Raji (cell line): ENCODE data around the gene FBXO36.

ENCODE experiments used
- POLR2A ChIP-seq: IDR thresholded peaks from 2 replicates; pipeline ENCODE4 v1.6.1; 2011; ENCODE audit warnings: low read depth, low read length, control low read depth; ENCODE audit not compliant: insufficient read depth

The FBXO36 gene

GRCh38 chr2:230052299-230052698 lies 130.0 kb downstream of the FBXO36 start:
- no peak for TF ChIP-seq POLR2A

GRCh38 chr2:230053753-230054478 lies 131.6 kb downstream of the FBXO36 start:
- no peak for TF ChIP-seq POLR2A

- no peak for TF ChIP-seq POLR2A
Measured at GRCh38 chr2:230060672-230061293, 138.5 kb downstream of the FBXO36 start.
